SK-N-SH (cell line): Measurements from ENCODE around the gene STON2. TPM values are rescaled to one million over a fixed set of nuclear protein-coding genes. Genes with fewer than 3 reads are reported as not detected.

ENCODE experiments used
- CTCF ChIA-PET: fragments of 300-600, 350-600 bp; formaldehyde crosslinking; extraction: SDS; loops from one replicate; lab custom pipeline; 2021; lab: Yijun Ruan, JAX
- POLR2A ChIA-PET: fragments of 350-600 bp; sonication (Branson Sonifier 250); formaldehyde crosslinking; extraction: SDS; loops from one replicate; lab custom pipeline; 2020; ENCODE audit warnings: antibody characterized with exemption, inconsistent platforms; lab: Yijun Ruan, JAX
- DNase-seq: peaks from one replicate; pipeline ENCODE4 v3.0.0; 2012
- H2AFZ ChIP-seq: fragments of 200-600 bp; sonication (generic); 2 replicates; pipeline ENCODE4 v1.8.1; 2016; ENCODE audit warnings: antibody characterized with exemption, mild to moderate bottlenecking, low read depth
- H3F3A ChIP-seq: fragments of 200-600 bp; sonication (generic); replicated peaks from 2 replicates; pipeline ENCODE3; 2016; ENCODE audit warnings: antibody characterized with exemption, mild to moderate bottlenecking; ENCODE audit not compliant: insufficient read depth
- H3K27ac ChIP-seq, 2 experiments: fragments of 200-500 bp in 1 of 2; fragments of 200-600 bp in 1 of 2; sonication (Bioruptor generic) in 1 of 2; sonication (generic), shearing (Covaris generic) in 1 of 2; 2 replicates each; pipeline versions ENCODE4 v1.5.1 to v1.6.1; 2014 to 2016; ENCODE audit warnings: low read depth in 2 of 2, inconsistent platforms in 1 of 2, low read length in 1 of 2, mild to moderate bottlenecking in 1 of 2, mixed read lengths in 1 of 2
- H3K27me3 ChIP-seq: fragments of 200-600 bp; sonication (generic), shearing (Covaris generic); 2 replicates; pipeline ENCODE4 v1.6.1; 2016; ENCODE audit warnings: mixed run types; ENCODE audit not compliant: insufficient read depth
- H3K36me3 ChIP-seq, 2 experiments: fragments of 200-500 bp in 1 of 2; fragments of 200-600 bp in 1 of 2; sonication (Bioruptor generic) in 1 of 2; sonication (generic) in 1 of 2; replicated peaks in 1 of 2; 2 replicates each; pipeline versions ENCODE3 to v1.5.1; 2014 to 2016; ENCODE audit warnings: low read length in 1 of 2, mild to moderate bottlenecking in 1 of 2; ENCODE audit not compliant: insufficient read depth in 2 of 2, control insufficient read depth in 1 of 2
- H3K4me1 ChIP-seq, 2 experiments: fragments of 200-500 bp in 1 of 2; fragments of 200-600 bp in 1 of 2; sonication (Bioruptor generic) in 1 of 2; sonication (generic), shearing (Covaris generic) in 1 of 2; 2 replicates each; pipeline versions ENCODE4 v1.5.1 to v1.6.1; 2014 to 2016; ENCODE audit warnings: low read depth in 1 of 2, low read length in 1 of 2, mixed run types in 1 of 2; ENCODE audit not compliant: insufficient read depth in 2 of 2, control insufficient read depth in 1 of 2
- H3K4me2 ChIP-seq: fragments of 200-600 bp; sonication (generic), shearing (Covaris generic); 2 replicates; pipeline ENCODE4 v1.6.1; 2017; ENCODE audit warnings: mixed run types
- H3K4me3 ChIP-seq, 2 experiments: fragments of 200-500 bp in 1 of 2; fragments of 200-600 bp in 1 of 2; sonication (Bioruptor generic) in 1 of 2; sonication (generic), shearing (Covaris generic) in 1 of 2; 2 replicates each; pipeline versions ENCODE4 v1.5.1 to v1.8.1; 2014 to 2016; ENCODE audit warnings: low read depth in 2 of 2, inconsistent platforms in 1 of 2, low read length in 1 of 2, mild to moderate bottlenecking in 1 of 2, mixed read lengths in 1 of 2, moderate library complexity in 1 of 2
- H3K79me2 ChIP-seq: fragments of 200-600 bp; sonication (generic); 2 replicates; pipeline ENCODE4 v1.8.1; 2017; ENCODE audit warnings: mild to moderate bottlenecking; ENCODE audit not compliant: insufficient read depth
- H3K9ac ChIP-seq: fragments of 200-600 bp; sonication (generic); 2 replicates; pipeline ENCODE4 v1.6.1; 2017; ENCODE audit warnings: mixed run types
- H3K9me2 ChIP-seq: fragments of 200-600 bp; sonication (generic); 2 replicates; pipeline ENCODE4 v1.6.1; 2017; ENCODE audit warnings: mixed run types
- H3K9me3 ChIP-seq: fragments of 200-600 bp; sonication (generic); 2 replicates; pipeline ENCODE4 v1.6.1; 2017; ENCODE audit warnings: mixed run types, mild to moderate bottlenecking, moderate library complexity
- H4K20me1 ChIP-seq: fragments of 200-600 bp; sonication (generic); 2 replicates; pipeline ENCODE4 v1.6.1; 2017; ENCODE audit warnings: mild to moderate bottlenecking, mixed run types; ENCODE audit not compliant: insufficient read depth
- CHD2 ChIP-seq: fragments of 150-350 bp; IDR thresholded peaks from 2 replicates; pipeline ENCODE4 v1.6.1; 2018; ENCODE audit warnings: low read length; ENCODE audit not compliant: partially characterized antibody
- FOXJ3 ChIP-seq: sonication (generic); formaldehyde crosslinking; IDR thresholded peaks from 2 replicates; pipeline ENCODE4 v1.5.1; 2020; ENCODE audit warnings: mild to moderate bottlenecking, missing genetic modification reagents
- GABPA ChIP-seq: IDR thresholded peaks from 2 replicates; pipeline ENCODE4 v1.4.0; 2012; ENCODE audit warnings: low read depth, mild to moderate bottlenecking
- GATA2 ChIP-seq: sonication (generic); formaldehyde crosslinking; IDR thresholded peaks from 2 replicates; pipeline ENCODE4 v1.5.0; 2020; ENCODE audit warnings: mild to moderate bottlenecking, missing genetic modification reagents
- IRF3 ChIP-seq: fragments of 150-350 bp; IDR thresholded peaks from 2 replicates; pipeline ENCODE4 v1.6.1; 2016; ENCODE audit warnings: mild to moderate bottlenecking, low read depth, low read length
- NFIC ChIP-seq: IDR thresholded peaks from 2 replicates; pipeline ENCODE4 v1.4.0; 2012; ENCODE audit warnings: borderline replicate concordance
- PBX3 ChIP-seq: IDR thresholded peaks from 2 replicates; pipeline ENCODE4; 2012
- RAD21 ChIP-seq: IDR thresholded peaks from 2 replicates; pipeline ENCODE4 v1.6.1; 2012; ENCODE audit warnings: mild to moderate bottlenecking, low read length
- RCOR1 ChIP-seq: fragments of 150-350 bp; IDR thresholded peaks from 2 replicates; pipeline ENCODE4 v1.6.1; 2017; ENCODE audit warnings: antibody characterized with exemption, low read length
- SIN3A ChIP-seq: IDR thresholded peaks from 2 replicates; pipeline ENCODE4 v1.6.1; 2012; ENCODE audit warnings: low read depth, mild to moderate bottlenecking, low read length, moderate library complexity, borderline replicate concordance
- WGBS: methylation state at CpG from one replicate; pipeline ENCODE4 v1.1.6; 2017; ENCODE audit warnings: low lambda C conversion rate; 5-methylcytosine and 5-hydroxymethylcytosine counted together
- polyA plus RNA-seq, 3 experiments: library from polyadenylated mRNA; depleted of rRNA; stranded (reverse); fragments of >200 nt; gene quantifications; 2 replicates each; pipeline ENCODE4 v1.2.3, GENCODE V29; 2012
- TF ChIP-seq, protein P1 (sequence below): IDR thresholded peaks from 2 replicates; pipeline ENCODE4 v1.4.0; 2012; ENCODE audit warnings: low read depth, borderline replicate concordance

STON2 gene
- polyA plus RNA-seq, 1 of the 3 experiments (the other 2 are of a cell fraction): not detected

GRCh38 chr14:81371802-81372201 lies 28.3 kb downstream of the STON2 start:
- Histone ChIP-seq H3K9me3 (no peaks in the 10 kb centered on the region), H4K20me1 (no peaks in the 10 kb centered on the region), H2AFZ (no peak overlapping the region), H3F3A (no peaks in the 10 kb centered on the region), H3K27ac (no peak overlapping the region), H3K4me3 (no peak overlapping the region), H3K36me3 (no peaks in the 10 kb centered on the region), H3K9me2 (no peaks in the 10 kb centered on the region), H3K27me3 (no peaks in the 10 kb centered on the region), H3K4me2 (no peak overlapping the region), H3K9ac (no peak overlapping the region), H3K4me1 (peaks cover 0 to 2% of the 10 kb centered on the region in 2 experiments; a peak in 1 of 4 replicates), H3K79me2 (no peaks in the 10 kb centered on the region)
- ChIA-PET POLR2A (no interaction called here), CTCF (no interaction called here)
- no peak for TF ChIP-seq PBX3
- no peak for TF ChIP-seq GATA2 (CRISPR knock-in tag)
- TF ChIP-seq IRF3: no peak
- TF ChIP-seq FOXJ3 (CRISPR knock-in tag): no peak
- no peak for TF ChIP-seq NFIC
- TF ChIP-seq RAD21: no peak
- no peak for TF ChIP-seq SIN3A
- TF ChIP-seq, protein P1, sequence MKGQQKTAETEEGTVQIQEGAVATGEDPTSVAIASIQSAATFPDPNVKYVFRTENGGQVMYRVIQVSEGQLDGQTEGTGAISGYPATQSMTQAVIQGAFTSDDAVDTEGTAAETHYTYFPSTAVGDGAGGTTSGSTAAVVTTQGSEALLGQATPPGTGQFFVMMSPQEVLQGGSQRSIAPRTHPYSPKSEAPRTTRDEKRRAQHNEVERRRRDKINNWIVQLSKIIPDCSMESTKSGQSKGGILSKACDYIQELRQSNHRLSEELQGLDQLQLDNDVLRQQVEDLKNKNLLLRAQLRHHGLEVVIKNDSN: no peak
- DNase-seq: no peak
- WGBS: 17% methylated on average over 1 of the region's 1 CpG

DNA sequence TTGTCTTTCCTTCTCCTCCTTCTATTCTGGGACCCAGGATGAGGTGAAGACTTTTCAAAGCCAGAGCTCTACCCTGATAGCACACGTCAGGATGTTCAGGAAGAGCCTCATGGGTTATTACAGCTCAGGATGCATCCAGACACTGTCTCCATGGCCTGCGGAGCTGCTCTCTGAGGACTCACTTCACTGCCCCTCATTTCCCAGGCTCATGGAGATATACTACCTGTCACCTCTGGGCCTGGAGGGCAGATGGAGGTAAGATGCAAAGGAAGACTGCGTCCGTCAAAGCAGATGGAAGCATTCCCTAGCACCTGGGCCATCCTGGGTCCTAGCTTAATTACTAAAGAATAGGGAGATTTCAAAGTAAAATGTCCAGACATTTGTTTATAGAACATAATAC lies 32.6 kb downstream of the STON2 start:
- Histone ChIP-seq H3K9ac (no peak overlapping the region), H3K4me1 (peaks cover 0 to 10% of the 10 kb centered on the region in 2 experiments; a peak in 2 of 4 replicates), H3F3A (no peaks in the 10 kb centered on the region), H3K4me2 (no peak overlapping the region), H3K27me3 (no peaks in the 10 kb centered on the region), H3K36me3 (no peaks in the 10 kb centered on the region), H3K4me3 (no peak overlapping the region), H3K79me2 (no peaks in the 10 kb centered on the region), H2AFZ (no peak overlapping the region), H3K27ac (no peak overlapping the region), H3K9me3 (no peaks in the 10 kb centered on the region), H4K20me1 (no peaks in the 10 kb centered on the region), H3K9me2 (no peaks in the 10 kb centered on the region)
- WGBS: 49% methylated on average over 4 of the region's 4 CpGs
- ChIA-PET POLR2A (no interaction called here), CTCF (no interaction called here)
- no peak for DNase-seq
- TF ChIP-seq RCOR1: no peak
- TF ChIP-seq CHD2: no peak
- no peak for TF ChIP-seq NFIC
- no peak for TF ChIP-seq GATA2 (CRISPR knock-in tag)
- TF ChIP-seq GABPA: no peak
- TF ChIP-seq SIN3A: no peak
